Cerebellar cortex (tissue), 1 donor: ENCODE measurements around the gene NRXN3.
A peak's percentile ranks its signal among the peaks of the same experiment; 100 is the strongest.
"Not testable (repeated sequence)": the region's sequence is repeated elsewhere in the genome, so short reads cannot be mapped to it uniquely, and the experiment has no call there.

Source experiments
- DNase-seq: peaks from one replicate; pipeline ENCODE4 v3.0.0-alpha.2; 2015; ENCODE audit warnings: low spot score

NRXN3 gene

DNA sequence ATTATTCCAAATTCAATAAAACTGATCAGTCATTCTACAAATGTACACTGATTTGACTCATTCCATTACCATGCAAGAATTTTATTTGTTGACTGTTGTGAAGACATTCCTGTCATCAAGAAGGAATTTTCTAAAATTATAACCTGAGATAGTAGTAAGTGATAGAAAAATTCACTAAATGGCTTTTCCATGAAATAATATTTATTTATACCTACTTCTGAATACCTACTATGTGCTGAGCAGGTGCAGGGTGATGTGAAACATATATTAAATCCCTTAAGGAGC, 841.7 kb downstream of the NRXN3 start:
- DNase-seq, result no peak

DNA sequence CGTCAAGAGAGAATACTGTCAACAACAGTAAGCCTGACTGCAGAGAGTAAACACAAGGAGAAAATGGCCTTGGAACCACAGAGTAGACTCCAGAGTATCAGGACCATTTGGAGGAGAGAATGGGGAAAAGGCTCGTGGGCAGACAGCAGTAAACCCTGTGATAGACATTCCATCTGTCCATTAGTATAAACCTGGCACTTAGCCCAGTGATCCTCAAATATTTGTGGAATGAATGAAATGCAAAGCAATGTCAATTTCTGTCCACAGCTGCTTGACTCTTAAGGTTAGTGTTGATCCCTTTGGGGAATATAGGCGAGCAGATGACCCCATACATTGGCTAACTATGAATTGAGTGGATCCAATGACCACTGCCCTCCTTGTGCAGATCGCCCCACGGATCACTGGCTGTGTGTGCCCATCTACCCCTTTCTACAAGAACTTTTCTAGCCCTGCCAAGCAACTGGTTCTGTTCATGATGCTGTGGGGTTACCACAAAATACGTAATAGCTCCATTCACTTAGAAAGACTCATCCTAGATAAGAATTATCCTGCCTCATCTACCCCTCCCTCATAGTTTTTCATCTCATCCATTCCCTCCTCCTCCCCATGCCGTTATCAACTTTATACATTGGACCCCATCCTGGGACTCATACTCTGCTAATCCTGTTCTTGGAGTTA, 846.8 kb downstream of the NRXN3 start:
- DNase-seq, result no peak

DNA sequence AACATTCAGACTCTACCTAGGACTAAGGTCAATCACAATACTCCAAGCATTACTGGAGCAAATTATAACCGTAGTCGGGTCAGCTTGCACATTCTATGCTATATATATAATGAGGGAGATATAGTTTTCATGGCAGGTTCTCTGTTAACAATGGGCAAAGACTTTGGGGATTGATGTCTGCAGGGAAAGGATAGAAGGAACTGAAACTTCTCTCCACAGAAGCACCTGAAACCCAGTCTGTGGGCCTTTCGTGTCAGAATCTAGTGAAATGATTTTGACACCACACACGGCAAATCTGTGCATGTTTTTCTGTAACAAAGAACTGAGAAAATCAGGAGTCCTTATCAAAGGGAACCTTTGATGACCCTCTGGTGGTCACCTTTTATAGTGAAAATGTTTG, 847.4 kb downstream of the NRXN3 start:
- DNase-seq, result no peak

DNA sequence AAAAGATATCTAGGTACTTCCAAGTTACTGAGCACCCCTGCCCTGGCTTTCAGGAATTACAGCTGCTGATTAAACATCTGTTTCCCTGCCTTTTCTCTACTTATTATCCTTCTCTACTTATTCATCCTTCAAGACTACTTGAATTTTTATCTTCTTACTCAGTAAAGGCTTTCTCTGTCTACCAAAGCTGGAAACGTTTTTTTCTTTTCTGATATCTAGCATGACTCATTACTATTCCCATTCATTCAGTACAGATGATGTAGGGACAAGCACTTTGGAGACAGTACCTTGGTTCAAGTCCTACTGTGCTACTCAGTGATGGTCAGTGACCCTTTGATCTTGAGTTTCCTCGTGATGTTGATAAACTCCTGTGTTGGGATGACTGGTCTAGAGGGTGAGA, 848.7 kb downstream of the NRXN3 start:
- DNase-seq, result no peak

DNA sequence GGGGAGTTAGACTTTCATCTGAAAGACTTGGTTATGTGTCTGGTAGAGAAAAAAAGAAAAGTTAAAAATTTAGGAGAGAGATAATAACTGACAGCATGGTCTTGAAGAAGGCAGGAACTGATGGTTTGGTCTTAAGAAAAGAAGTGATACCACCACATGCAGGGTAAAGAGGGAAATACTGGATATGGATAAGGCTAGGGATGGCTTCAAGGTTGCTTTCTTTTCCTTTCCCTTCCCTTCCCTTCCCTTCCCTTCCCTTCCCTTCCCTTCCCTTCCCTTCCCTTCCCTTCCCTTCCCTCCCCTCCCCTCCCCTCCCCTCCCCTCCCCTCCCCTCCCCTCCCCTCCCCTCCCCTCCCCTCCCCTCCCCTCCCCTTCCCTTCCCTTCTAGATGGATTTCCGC, 849.7 kb downstream of the NRXN3 start:
- DNase-seq, result not testable (repeated sequence)

DNA sequence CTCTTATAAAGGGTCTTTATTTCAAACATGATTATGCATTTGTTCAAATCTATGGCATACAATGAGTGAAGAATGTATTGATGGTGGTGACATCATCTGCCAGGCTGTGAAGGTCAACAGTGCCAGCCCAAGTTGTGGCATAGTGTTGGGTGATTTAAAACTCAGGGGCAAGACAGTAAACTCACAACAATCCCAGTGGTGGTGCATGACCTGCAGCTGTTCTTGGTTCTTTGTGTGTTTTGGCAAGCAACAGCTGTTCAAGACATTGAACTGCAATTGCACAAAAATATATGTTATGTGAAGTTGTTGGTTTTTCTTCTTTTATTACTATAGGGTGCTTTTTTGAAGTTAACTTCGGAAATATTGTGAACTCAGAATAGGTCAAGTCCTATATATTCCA, 851.6 kb downstream of the NRXN3 start:
- DNase-seq, result no peak

DNA sequence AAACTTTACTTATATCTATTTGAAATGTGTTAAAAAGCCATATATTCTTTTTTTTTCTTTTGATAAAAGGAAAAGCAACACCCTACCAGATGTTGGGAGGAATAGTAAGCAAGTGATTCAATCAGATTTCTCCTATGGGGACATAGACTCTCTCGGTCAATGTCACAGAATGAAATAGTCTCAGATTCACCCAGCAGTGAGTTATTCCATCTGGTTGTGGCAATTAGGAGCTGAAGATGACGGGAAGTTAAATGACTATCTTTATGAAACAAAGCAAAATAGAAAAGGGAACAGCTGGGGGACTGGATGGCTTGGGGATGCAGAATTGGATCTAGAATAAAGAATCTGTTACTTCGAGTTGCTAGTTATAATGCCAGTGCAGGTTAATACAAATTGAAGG, 857.0 kb downstream of the NRXN3 start:
- no peak for DNase-seq

DNA sequence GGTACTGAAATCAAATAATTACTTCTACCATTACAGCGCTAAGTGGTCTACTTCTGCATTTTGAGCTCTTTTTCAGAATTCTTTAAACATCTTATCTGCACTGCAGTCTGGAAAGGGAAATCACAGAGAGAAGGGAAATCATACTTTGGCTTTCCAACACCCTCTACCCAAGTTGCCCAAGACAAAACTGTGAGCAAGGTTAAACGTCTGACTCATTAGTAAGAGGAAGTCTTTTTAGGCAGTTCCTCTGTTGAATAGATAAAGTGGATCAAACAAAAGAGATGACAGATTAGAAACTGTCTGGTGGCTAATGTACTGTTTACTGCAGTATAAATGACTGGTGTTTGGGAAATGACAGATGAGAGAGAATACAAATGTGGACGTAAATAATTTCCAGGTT, 858.1 kb downstream of the NRXN3 start:
- no peak for DNase-seq

DNA sequence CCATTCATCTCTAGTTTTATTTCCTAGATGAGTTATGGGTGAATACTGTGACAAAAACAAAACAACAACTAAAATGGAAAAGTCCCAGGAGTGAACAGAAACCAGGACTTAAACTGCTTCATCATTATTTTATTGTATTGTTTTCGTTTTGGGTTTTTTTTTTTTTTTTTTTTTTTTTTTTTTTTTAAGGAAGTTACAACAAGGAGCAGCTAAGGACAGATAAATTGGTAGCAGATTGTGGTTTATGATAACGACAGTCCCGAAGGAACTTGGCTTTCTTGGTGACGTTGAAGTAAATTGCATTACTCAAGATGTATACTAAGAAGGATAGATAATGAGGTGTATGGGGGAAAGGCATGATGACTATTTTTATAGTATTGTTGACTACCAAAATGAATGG, 866.3 kb downstream of the NRXN3 start:
- no peak for DNase-seq

DNA sequence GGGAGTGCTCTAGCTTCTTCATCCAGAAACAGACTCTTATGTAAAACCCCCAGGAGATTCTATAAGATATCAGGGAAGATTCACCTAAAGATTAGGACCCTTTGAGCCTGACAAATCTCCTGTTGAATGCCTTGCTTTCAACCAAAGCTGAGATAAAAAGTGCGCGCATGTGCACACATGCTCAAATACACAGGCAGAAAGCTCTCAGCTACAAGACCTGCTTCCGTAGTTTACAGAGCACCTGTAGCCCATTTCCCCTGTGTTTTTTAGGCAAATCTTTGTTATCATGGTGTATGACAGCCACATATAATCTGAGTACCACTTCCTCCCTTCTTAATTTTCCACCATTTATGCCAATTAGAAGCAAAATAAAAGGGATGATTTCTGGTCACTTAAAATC, 866.9 kb downstream of the NRXN3 start:
- DNase-seq, result no peak

DNA sequence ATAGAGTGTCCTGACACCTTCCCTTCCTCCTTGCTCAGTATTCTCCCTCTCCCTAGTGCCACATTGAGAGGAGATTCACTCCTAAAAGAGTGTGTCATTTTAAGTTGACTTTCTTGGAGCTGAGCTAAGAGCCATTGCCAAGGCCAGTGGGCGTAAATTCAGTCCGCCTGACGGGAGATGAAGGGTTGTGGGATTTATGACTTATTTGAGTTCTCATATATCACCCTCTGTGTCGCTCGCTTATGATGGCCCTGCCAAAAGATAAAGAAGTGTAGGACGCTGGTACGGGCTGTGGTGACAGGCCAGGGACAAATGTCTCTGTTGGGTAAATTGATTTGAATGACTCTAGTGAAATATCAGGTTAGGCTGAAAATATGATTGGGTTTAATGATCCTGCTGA, 867.4 kb downstream of the NRXN3 start:
- no peak for DNase-seq

DNA sequence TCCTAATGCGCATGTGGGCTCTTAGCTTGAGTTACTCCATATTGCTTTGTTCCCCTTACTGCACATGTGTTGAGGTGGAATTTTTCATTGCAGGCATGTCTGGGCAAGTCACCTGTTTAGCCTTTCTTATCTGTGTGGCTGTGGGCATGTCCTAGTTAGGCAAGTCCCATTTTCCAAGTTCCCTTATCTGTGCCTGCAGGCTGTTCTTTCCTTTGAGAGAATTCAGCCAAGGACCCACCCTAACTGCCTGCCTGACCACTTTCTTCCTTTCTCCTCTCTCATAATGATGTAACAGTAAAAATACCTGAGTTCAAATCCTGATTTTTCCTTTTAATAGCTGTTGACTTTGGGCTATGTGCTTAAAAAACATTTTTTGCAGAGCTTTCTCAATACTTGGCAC, 870.6 kb downstream of the NRXN3 start:
- DNase-seq, result no peak

DNA sequence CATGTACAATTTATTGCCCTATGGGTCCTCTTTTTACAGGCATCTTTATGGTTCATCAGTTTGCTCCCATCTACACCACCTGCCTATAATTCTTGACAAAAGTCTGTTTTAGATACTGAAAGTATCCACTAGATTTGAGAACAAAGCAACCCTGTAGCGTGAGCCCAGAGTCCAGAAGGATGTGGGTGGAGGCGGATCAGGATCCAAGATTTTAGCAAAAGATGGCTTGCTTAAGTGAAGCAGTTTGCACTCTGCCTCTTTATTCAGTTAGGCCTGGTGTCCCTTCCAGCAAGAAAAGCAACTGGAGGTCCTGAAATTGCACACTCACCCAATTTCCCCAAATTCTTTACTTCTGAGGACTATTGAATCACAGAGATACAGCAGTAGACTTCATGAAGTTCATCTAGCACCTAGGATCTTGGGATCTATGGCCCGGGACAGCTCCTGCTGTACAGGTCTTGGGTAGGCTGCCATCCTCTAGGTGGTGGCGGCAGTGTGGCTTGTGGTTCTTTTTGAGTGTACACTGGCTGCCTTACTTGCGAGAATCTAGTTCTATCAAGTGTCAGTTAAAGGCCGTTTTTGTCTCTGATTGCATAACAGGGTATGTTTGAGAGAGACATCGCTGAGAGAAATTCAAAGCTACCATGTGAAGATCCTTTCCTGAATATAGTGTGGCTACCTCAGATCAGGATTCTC, 873.2 kb downstream of the NRXN3 start:
- no peak for DNase-seq

DNA sequence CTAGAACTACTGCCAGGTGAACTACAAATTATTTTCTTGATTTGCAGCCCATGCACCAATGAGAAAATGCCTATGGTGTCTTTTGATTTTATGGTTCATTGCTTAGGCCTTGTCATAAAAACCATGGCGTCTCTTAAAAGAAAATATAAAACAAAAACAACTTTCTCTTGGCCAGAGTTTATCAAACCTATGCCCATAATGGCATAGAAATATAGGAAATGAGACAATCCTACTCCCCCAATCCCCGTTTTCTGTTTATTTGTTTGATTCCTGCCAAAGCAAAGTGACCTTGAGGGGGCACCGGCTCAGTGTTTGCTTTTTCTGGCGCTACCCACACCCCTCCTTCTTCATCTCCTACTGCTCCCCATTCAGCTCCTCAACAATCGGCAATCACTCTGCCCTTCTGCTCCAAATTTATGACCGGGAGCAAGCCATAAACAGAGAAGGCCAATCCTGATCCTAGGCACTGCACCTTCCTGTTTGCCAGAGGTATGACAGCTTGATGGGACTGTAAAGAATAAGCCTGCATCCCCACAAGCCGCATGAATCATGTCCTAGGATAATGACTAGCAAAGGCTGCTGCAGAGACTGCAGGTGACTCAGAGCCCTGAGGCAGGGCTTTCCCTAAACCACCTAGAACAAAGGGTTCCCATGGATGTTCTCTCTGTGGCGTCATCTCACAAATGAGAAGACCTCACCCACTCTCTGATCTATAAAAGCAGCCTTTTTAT, 874.9 kb downstream of the NRXN3 start:
- no peak for DNase-seq

DNA sequence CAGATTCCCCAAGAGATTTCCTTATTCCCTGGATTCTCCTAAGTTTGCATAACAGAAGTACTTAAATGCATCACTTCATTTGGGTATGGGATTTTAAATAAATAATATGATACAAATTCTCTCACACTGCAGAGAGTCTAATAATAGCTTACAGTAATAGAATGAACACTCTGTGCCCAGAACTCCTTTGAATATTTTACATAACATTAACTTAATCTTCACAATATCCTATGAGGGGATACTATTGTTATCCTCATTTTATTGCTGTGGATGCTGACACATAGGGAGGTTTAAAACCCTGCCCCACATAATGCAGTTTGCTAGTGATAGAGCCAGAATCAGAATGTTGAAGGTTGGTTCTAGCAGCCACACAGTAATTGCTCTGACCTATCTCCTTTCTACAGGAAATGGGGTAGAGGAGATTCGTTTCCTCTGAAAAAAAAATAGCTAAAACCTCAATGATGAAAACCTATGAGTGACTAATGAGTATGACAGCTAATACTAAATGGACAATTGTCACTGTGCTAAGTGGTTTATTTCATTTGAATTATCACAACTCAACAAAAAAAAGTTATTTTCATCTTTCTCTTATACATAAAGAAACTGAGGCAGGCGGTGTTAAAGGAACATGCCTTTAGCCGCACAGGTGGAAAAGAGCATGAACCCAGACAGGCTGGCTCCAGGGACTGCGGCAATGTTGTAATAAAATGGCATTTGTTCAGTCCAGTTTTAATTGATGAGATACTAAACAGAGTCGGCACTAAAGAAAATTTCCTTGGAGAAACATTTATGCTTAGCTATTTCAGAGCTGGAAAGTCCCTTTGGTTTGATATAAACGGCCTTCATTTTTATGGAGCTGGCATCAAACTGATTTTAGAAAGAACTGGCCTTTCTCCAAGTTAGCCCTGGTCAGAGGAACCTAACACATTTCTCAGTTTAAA, 880.9 kb downstream of the NRXN3 start:
- peak; percentile 21 for DNase-seq

DNA sequence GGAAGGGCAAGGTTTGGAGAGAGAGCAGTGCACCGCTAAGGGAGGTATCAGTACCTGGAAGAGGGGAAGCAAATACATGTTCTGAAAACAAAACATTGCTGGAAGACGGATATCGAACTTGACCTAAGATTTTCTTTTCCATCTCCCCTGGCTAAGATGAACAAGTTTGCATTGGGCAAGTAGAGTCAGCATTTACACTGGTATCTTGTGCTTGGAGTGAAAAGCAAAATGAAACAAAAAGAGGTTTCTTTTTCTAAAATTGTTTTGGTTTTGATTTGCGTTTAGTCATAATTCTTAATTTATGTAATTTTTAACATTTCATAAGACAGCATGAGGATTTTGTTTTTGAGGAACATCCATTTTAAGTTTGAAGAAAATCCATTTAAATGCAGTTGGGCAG, 881.6 kb downstream of the NRXN3 start:
- DNase-seq, result no peak

DNA sequence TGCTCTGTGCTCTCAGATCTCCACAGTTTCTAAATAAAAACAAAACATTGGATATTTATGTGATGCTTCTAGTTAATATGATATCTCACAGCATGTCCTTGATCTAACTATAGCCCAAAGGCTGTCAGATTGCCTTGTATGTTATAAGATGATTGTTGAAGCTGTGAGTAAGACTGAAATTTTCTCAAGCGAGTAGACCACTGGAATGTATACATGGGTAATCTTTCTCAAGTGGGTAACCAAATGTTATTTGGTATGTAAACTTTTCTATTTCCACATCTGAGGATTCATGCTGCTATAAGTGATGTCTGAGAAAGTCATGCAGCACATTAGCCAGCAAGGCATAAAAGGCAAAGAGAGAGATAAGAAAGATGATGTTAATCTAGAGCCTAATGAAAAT, 886.7 kb downstream of the NRXN3 start:
- DNase-seq, result no peak

DNA sequence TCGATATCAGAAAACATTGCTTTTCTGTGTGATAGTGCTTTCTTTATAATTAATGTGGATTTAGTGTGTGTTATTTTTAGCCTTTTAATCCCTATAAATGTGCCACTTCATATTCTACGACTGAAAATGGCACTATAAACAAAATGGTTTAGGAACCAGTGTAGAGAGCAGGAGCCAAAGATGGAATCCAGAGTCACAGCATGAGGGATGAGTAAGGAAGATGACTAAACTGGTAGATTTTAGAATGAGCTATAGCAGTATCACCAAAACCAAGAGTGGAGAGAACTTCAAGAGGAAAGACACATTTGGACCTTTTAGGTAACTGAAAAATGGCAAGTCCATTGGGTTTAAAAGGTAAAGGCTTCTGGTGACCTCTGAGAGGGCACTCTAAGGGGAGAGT, 887.2 kb downstream of the NRXN3 start:
- DNase-seq, result no peak

DNA sequence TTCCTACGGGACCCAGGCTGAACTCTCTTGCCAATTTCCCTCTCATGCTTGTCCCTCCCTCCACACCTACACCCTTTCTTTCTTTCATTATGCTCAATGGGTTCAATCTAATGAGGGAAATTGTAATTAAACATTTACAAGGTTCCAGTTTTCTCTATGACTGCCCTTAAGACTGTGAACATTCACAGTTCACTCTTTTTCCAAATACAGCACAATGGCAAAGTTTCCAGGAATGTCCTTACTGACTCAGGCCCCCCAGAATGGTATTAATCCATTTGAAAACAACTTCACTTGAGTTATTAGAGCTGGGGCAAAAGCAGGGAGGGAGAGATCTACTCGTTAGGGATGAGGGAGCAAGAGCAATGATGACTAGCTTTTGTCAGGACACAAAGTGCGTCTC, 892.1 kb downstream of the NRXN3 start:
- no peak for DNase-seq

DNA sequence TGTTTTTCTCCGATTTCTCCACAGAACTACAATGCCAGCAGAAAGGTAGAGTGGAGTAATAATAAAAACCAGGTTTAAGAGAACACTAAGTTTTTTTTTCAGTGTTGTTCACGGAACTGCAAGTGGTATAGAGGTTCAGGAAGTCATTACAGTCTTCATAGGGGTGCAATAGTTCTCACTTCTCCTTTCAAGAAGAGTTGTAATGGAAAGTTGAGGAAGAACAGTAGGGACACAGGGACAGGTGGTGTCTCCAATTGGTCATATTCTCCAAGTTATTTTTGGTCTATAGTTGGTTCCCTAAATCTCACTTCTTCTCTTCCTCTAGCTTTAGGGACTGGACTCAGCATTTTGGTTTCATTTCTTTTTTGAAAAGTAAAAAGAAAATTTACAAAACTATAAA, 894.0 kb downstream of the NRXN3 start:
- DNase-seq, result no peak

DNA sequence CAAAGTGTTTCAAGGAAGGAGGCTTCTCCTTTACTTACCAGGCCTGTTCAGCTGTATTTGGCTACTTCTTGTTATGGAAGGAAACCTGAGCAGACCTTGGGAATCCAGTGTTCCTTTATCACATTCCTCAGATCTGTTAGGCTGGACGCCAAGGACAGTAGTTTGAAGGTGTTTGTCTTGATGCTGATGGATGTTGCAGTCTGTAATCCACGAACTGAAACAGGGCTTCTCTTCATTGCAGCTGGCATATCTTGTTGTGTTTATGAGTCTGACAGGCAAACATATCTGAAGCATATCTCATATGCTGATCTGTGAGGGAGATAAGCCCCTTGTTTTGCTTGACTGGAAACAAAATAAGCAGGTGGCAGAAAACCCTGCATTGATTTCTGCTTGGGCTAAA, 904.3 kb downstream of the NRXN3 start:
- no peak for DNase-seq

DNA sequence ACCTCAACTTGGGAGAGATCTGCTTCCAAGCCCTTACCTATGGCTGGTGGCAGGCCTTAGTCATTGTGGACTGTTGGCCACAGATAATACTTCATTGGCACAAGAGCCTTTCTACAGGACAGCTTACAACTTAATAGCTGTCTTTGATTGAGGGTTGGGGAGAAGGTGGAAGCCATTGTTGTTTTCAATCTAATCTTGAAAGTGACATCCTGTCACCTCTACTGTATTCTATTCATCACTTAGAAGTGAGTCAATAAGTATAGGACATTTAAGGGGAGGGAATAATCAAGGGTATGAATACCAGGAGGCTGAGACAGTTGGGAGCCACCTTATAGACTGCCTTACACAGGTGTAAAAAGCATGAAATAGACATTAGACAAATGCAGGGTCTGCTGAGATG, 906.3 kb downstream of the NRXN3 start:
- no peak for DNase-seq

DNA sequence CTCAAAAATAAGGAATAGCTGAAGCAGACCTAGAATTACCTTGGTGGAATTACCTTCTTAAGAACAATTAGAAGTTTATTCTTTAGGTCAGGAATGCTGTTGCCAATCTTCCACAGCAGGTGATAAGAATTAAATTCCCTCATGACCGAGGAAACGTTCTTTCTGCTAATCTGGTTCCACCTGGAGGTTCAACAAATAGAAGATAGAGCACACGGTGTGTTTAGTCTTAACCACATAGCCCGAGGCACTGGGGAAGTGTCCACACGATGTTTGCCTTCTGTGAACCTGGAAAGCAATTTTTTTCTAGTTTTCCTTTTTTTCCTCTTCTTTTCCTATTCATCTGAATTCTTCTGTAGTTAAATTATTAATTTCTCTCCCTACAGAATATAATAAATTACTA, 906.9 kb downstream of the NRXN3 start:
- no peak for DNase-seq
